Liver (tissue), 9 donors: ENCODE results near the gene MAB21L4. TPM values are rescaled to one million over a fixed set of nuclear protein-coding genes. Genes with fewer than 3 reads are reported as not detected.

Experiments
- DNase-seq: peaks from one replicate; pipeline ENCODE4 v3.0.0-alpha.2; 2017; ENCODE audit warnings: low spot score
- H3K27ac ChIP-seq, 2 donors: one replicate each; pipeline ENCODE4 v1.7.0; 2013; ENCODE audit warnings: inconsistent platforms in 2 of 2, low read length in 2 of 2, control low read depth in 1 of 2, low read depth in 1 of 2, mild to moderate bottlenecking in 1 of 2
- H3K27me3 ChIP-seq, 4 donors: one replicate each; pipeline versions ENCODE4 v1.6.1 to v1.7.0; 2013; ENCODE audit warnings: low read length in 3 of 4, inconsistent platforms in 1 of 4, mild to moderate bottlenecking in 1 of 4, moderate library complexity in 1 of 4; ENCODE audit not compliant: control insufficient read depth in 4 of 4, insufficient read depth in 4 of 4
- H3K36me3 ChIP-seq, 4 donors: one replicate each; pipeline versions ENCODE4 v1.6.1 to v1.7.0; 2013; ENCODE audit warnings: low read length in 3 of 4, mild to moderate bottlenecking in 3 of 4, low read depth in 1 of 4, moderate library complexity in 1 of 4; ENCODE audit not compliant: control insufficient read depth in 4 of 4, insufficient read depth in 3 of 4
- H3K4me1 ChIP-seq, 4 donors: one replicate each; pipeline versions ENCODE4 v1.6.1 to v1.7.0; 2013; ENCODE audit warnings: low read length in 3 of 4, mild to moderate bottlenecking in 3 of 4, moderate library complexity in 1 of 4; ENCODE audit not compliant: control insufficient read depth in 4 of 4, insufficient read depth in 4 of 4
- H3K4me3 ChIP-seq, 3 donors: one replicate each; pipeline versions ENCODE4 v1.6.1 to v1.7.0; 2013; ENCODE audit warnings: low read length in 3 of 3, control low read depth in 1 of 3, low read depth in 1 of 3, mild to moderate bottlenecking in 1 of 3
- H3K9ac ChIP-seq, 2 donors: one replicate each; pipeline ENCODE4 v1.7.0; 2013; ENCODE audit warnings: low read length in 2 of 2, mild to moderate bottlenecking in 2 of 2, moderate library complexity in 2 of 2, control low read depth in 1 of 2, low read depth in 1 of 2
- H3K9me3 ChIP-seq, 4 donors: one replicate each; pipeline versions ENCODE4 v1.6.1 to v1.7.0; 2013; ENCODE audit warnings: low read length in 3 of 4; ENCODE audit not compliant: control insufficient read depth in 4 of 4
- EGR1 ChIP-seq, 2 donors: IDR thresholded peaks; 2 replicates each; pipeline ENCODE4 v1.6.1; 2016 to 2018; ENCODE audit warnings: antibody characterized with exemption in 2 of 2, low read depth in 2 of 2
- FOXA1 ChIP-seq: IDR thresholded peaks from 2 replicates; pipeline ENCODE4 v1.6.1; 2016; ENCODE audit warnings: antibody characterized with exemption
- FOXA2 ChIP-seq: IDR thresholded peaks from 2 replicates; pipeline ENCODE4 v1.6.1; 2016; ENCODE audit warnings: antibody characterized with exemption
- GABPA ChIP-seq, 2 donors: IDR thresholded peaks in 1 of 2; conservative IDR thresholded peaks in 1 of 2; 2 replicates each; pipeline ENCODE4 v1.6.1; 2016; ENCODE audit warnings: antibody characterized with exemption in 2 of 2, mild to moderate bottlenecking in 1 of 2, moderate library complexity in 1 of 2
- HNF4A ChIP-seq, 2 donors: conservative IDR thresholded peaks; 2 replicates each; pipeline ENCODE4 v1.6.1; 2016; ENCODE audit warnings: antibody characterized with exemption in 2 of 2, mild to moderate bottlenecking in 2 of 2
- HNF4G ChIP-seq: IDR thresholded peaks from 2 replicates; pipeline ENCODE4 v1.6.1; 2016; ENCODE audit warnings: antibody characterized with exemption
- JUND ChIP-seq, 2 donors: IDR thresholded peaks; 2 replicates each; pipeline ENCODE4 v1.6.1; 2016; ENCODE audit warnings: antibody characterized with exemption in 2 of 2
- MAX ChIP-seq: IDR thresholded peaks from 2 replicates; pipeline ENCODE4 v1.6.1; 2016; ENCODE audit warnings: antibody characterized with exemption
- NR2F2 ChIP-seq: IDR thresholded peaks from 2 replicates; pipeline ENCODE4 v1.6.1; 2016; ENCODE audit warnings: antibody characterized with exemption
- RAD21 ChIP-seq, 2 donors: IDR thresholded peaks; 2 replicates each; pipeline ENCODE4 v1.6.1; 2016; ENCODE audit warnings: antibody characterized with exemption in 2 of 2, mild to moderate bottlenecking in 2 of 2
- REST ChIP-seq: IDR thresholded peaks from 2 replicates; pipeline ENCODE4 v1.6.1; 2016; ENCODE audit warnings: antibody characterized with exemption, mild to moderate bottlenecking
- RXRA ChIP-seq, 2 donors: IDR thresholded peaks; 2 replicates each; pipeline ENCODE4 v1.6.1; 2017 to 2018; ENCODE audit warnings: antibody characterized with exemption in 2 of 2, mild to moderate bottlenecking in 1 of 2
- SP1 ChIP-seq: IDR thresholded peaks from 2 replicates; pipeline ENCODE4 v1.6.1; 2018; ENCODE audit warnings: antibody characterized with exemption, mild to moderate bottlenecking
- TAF1 ChIP-seq: conservative IDR thresholded peaks from 2 replicates; pipeline ENCODE4 v1.6.1; 2016; ENCODE audit warnings: antibody characterized with exemption, mild to moderate bottlenecking
- YY1 ChIP-seq: IDR thresholded peaks from 2 replicates; pipeline ENCODE4 v1.6.1; 2016; ENCODE audit warnings: antibody characterized with exemption, mild to moderate bottlenecking
- WGBS: extraction: QIAGEN DNeasy Blood & Tissue Kit; methylation state at CpG from one replicate; pipeline ENCODE4 v1.1.7; 2013; 5-methylcytosine and 5-hydroxymethylcytosine counted together
- polyA plus RNA-seq, 2 donors: library from polyadenylated mRNA; stranded (reverse) in 1 of 2; unstranded in 1 of 2; fragments of 200-250 nt in 1 of 2; fragments of >200 nt in 1 of 2; fragmentation: Nextera tagmentation in 1 of 2; extraction: Ambion mirVana in 1 of 2; gene quantifications; one replicate each; pipeline versions ENCODE4 v1.2.1 to v1.2.3, GENCODE V29; 2013 to 2015
- total RNA-seq, 2 donors: library from RNA; depleted of rRNA; stranded (reverse); fragments of >200 nt; gene quantifications; one replicate each; pipeline ENCODE4 v1.2.3, GENCODE V29; 2014
- TF ChIP-seq, protein P1 (sequence below): IDR thresholded peaks from 2 replicates; pipeline ENCODE4 v1.6.1; 2016; ENCODE audit warnings: antibody characterized with exemption
- TF ChIP-seq, protein P2 (sequence below): IDR thresholded peaks from 2 replicates; pipeline ENCODE4 v1.6.1; 2016; ENCODE audit warnings: antibody characterized with exemption
- TF ChIP-seq, protein P3 (sequence below): fragments of 150-350 bp; IDR thresholded peaks from 2 replicates; pipeline ENCODE4 v1.5.1; 2017; ENCODE audit warnings: improper control_type of control experiment, low read depth, low read length; ENCODE audit not compliant: missing input control
- donor health status: healthy.
- donor health status: healthy.
- donor health status: healthy.
- donor health status: healthy.
- donor health status: healthy.

Gene MAB21L4
- total and polyA plus RNA-seq, 4 donors: 0.59 to 8.8 (median 1.1) TPM

DNA sequence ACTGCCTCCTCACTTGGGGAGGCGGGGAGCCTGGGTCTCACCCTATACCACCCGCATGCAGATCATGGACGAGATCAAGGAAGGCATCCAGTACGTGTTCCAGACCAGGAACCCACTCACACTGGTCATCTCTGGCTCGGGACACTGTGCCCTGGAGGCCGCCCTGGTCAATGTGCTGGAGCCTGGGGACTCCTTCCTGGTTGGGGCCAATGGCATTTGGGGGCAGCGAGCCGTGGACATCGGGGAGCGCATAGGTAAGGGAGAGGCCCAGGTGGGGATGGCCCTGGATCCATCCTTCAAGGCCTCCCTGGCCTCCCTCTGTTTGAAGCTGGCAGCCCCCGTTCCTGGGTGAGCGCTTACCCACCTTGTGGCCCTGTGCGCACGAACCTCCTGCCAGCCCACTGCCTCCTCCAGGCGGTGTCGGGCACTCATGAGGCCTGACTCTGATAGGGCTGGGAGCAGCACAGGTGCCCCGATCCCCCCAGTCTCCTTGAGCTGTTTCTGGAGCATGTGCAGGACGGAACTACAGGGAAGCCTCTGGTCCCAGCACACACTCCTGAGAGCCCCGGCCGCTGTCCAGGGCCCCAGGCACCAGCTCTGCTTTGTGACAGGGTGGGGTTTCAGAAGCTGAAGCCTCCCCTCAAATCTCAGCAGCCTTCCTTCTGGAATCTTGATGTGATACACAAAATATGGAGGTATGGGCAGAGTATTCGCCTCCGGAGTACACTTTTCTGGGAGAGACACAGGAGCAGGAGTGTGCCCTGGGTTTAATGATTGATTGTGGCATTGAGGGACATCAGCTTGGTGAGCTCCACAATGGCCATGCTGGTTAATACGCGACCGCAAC lies 26.6 kb downstream of the MAB21L4 start:
- peak overlapping the region; percentile 68 to 91 for H3K9ac ChIP-seq
- peak; percentile 33 for DNase-seq
- peaks cover 12 to 87% (median 64%) of the 10 kb centered on the region in 4 donors for H3K4me1 ChIP-seq
- H3K27me3 ChIP-seq: no peaks in the 10 kb centered on the region
- H3K4me3 ChIP-seq: peak overlapping the region; percentile 60 to 68 (median 62)
- H3K36me3 ChIP-seq: peaks cover 0 to 14% (median 5%) of the 10 kb centered on the region in 4 donors
- TF ChIP-seq EGR1 (IDR thresholded peaks at IDR 0.05; ENCODE audit: low read depth in 2 of 2) (no peak), YY1 (no peak), TAF1 (no peak), RXRA (IDR thresholded peaks at IDR 0.05) (no peak)
- peak overlapping the region; percentile 76 to 77 for H3K27ac ChIP-seq
- WGBS: 37% methylated on average over 25 of the region's 25 CpGs
- no peaks in the 10 kb centered on the region for H3K9me3 ChIP-seq

DNA sequence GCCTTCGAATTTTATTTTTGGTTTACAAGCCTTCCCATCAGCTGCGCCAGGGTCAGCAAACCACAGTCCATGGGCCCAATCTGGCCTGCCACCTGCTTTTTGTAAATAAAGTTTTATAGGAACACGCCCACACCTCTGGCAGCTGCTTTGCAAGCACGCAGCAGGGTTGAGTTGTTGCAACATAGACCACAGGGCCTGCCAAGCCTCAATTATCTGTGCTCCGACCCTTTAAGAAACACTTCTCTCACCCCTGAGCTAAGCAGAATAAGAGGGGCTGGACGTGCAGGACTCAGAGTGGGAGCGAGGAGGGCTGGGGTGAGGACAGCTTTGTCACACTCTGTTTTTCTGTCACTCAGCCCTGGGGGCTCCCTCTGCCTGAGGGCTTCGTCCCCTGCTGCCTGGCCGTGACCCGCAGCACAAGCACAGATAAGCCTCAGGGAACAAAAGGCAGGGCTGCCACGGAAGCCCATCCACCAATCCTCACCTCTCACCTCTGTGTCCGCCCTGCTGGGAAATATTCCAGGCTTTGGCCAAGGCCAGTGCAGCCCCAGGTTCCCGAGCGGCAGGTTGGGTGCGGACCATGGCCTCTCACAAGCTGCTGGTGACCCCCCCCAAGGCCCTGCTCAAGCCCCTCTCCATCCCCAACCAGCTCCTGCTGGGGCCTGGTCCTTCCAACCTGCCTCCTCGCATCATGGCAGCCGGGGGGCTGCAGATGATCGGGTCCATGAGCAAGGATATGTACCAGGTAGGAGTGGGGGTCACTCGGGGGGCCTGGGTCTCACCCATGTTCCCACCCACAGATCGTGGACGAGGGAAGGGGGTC lies 27.5 kb downstream of the MAB21L4 start, which contains the start of gene AGXT:
Gene AGXT (plus strand): TSS at position 539 of the 823 bp plus-strand sequence. CDS start 42 bp downstream, at position 581.
- DNase-seq: peak; percentile 65
- Histone ChIP-seq H3K4me3 (peak within 1 kb of the TSS; percentile 60 to 68 (median 62)), H3K9me3 (no peaks in the 10 kb centered on the region), H3K4me1 (peaks cover 17 to 87% (median 65%) of the 10 kb centered on the region in 4 donors), H3K36me3 (peaks cover 0 to 14% (median 3%) of the 10 kb centered on the region in 4 donors), H3K27me3 (no peaks in the 10 kb centered on the region), H3K9ac (peak within 1 kb of the TSS; percentile 68 to 91), H3K27ac (peak within 1 kb of the TSS; percentile 76 to 77)
- TF ChIP-seq FOXA1 (peak; percentile 64), RXRA (IDR thresholded peaks at IDR 0.05) (peak; percentile 97 to 98), GABPA (IDR thresholded peaks at IDR 0.05 in 1 of 2, conservative IDR thresholded peaks at IDR 0.05 in 1 of 2) (peak in 1 of 2 donors; percentile 46), NR2F2 (no peak), RAD21 (IDR thresholded peaks at IDR 0.05) (peak; percentile 22 to 41), HNF4G (peak; percentile 9), SP1 (peak; percentile 92), TAF1 (peak; percentile 99), EGR1 (IDR thresholded peaks at IDR 0.05; ENCODE audit: low read depth in 2 of 2) (peak; percentile 68 to 72), YY1 (peak; percentile 73), MAX (peak; percentile 96), REST (peak; percentile 84), JUND (IDR thresholded peaks at IDR 0.05) (peak; percentile 19 to 69), HNF4A (conservative IDR thresholded peaks at IDR 0.05) (peak; percentile 78 to 85), FOXA2 (peak; percentile 67)
- TF ChIP-seq, protein P1, sequence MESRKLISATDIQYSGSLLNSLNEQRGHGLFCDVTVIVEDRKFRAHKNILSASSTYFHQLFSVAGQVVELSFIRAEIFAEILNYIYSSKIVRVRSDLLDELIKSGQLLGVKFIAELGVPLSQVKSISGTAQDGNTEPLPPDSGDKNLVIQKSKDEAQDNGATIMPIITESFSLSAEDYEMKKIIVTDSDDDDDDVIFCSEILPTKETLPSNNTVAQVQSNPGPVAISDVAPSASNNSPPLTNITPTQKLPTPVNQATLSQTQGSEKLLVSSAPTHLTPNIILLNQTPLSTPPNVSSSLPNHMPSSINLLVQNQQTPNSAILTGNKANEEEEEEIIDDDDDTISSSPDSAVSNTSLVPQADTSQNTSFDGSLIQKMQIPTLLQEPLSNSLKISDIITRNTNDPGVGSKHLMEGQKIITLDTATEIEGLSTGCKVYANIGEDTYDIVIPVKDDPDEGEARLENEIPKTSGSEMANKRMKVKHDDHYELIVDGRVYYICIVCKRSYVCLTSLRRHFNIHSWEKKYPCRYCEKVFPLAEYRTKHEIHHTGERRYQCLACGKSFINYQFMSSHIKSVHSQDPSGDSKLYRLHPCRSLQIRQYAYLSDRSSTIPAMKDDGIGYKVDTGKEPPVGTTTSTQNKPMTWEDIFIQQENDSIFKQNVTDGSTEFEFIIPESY: peak; percentile 84
- TF ChIP-seq, protein P2, sequence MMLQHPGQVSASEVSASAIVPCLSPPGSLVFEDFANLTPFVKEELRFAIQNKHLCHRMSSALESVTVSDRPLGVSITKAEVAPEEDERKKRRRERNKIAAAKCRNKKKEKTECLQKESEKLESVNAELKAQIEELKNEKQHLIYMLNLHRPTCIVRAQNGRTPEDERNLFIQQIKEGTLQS: no peak
- TF ChIP-seq, protein P3, sequence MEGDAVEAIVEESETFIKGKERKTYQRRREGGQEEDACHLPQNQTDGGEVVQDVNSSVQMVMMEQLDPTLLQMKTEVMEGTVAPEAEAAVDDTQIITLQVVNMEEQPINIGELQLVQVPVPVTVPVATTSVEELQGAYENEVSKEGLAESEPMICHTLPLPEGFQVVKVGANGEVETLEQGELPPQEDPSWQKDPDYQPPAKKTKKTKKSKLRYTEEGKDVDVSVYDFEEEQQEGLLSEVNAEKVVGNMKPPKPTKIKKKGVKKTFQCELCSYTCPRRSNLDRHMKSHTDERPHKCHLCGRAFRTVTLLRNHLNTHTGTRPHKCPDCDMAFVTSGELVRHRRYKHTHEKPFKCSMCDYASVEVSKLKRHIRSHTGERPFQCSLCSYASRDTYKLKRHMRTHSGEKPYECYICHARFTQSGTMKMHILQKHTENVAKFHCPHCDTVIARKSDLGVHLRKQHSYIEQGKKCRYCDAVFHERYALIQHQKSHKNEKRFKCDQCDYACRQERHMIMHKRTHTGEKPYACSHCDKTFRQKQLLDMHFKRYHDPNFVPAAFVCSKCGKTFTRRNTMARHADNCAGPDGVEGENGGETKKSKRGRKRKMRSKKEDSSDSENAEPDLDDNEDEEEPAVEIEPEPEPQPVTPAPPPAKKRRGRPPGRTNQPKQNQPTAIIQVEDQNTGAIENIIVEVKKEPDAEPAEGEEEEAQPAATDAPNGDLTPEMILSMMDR: no peak
- 29% methylated on average over 21 of the region's 21 CpGs for WGBS
